ENCODE data around the gene RNASE1. TPM values are rescaled to one million over a fixed set of nuclear protein-coding genes. Genes with fewer than 3 reads are reported as not detected.
A peak's percentile ranks its signal among the peaks of the same experiment; 100 is the strongest.

RNASE1 gene
- total and polyA plus RNA-seq, 9 of the 15 experiments (the other 6 are each of a cell fraction or from before 2014, with no cell fraction given), result 6.4 to 33.3 (median 13.9) TPM

DNA sequence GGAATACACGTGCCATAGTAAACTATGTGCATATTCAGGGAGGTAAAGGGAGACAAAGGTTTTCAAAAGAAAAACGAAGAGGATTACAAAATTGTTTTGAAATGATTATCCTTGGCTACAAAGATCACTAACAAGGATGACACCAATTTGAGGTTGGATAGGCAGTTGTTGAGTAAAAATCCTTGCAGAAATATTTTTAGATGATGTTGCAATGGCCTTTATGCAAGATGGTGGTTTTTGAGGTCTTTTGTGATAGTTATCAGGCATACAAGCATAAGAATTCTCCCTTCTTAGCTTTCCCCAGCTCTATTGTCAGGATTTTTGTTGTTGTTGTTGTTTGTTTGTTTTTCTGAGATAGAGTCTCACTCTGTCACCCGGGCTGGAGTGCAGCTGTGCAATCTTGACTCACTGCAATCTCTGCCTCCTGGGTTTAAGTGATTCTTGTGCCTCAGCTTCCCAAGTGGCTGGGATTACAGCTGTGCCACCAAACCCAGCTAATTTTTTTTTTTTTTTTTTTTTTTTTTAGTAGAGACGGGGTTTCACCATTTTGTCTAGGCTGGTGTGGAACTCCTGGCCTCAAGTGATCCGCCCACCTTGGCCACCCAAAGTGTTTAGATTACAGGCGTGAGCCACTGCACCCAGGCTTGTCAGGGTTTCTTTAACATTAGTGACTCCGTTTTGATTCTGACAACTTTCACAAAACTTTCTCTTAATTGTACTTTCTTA lies 7.8 kb downstream of the RNASE1 start:
- TF ChIP-seq CEBPG (CRISPR knock-in tag; IDR thresholded peaks at IDR 0.05), result no peak
- TF ChIP-seq CEBPG (tag; conservative IDR thresholded peaks at IDR 0.05 in 1 of 2, IDR thresholded peaks at IDR 0.05 in 1 of 2), result peak; percentile 52 to 79
- peak; percentile 79 for TF ChIP-seq CEBPB (tag; IDR thresholded peaks at IDR 0.05)
- 0 out of 4 replicates have a peak, but pooled peaks of 1 of the 2 experiments have one; percentile 15 for TF ChIP-seq KDM1A (IDR thresholded peaks at IDR 0.05)
- no peak for TF ChIP-seq TCF7 (IDR thresholded peaks at IDR 0.05; ENCODE audit: borderline replicate concordance)
- no peak for TF ChIP-seq ZNF696 (CRISPR knock-in tag; conservative IDR thresholded peaks at IDR 0.05)
- peaks cover 12 to 24% of the 10 kb centered on the region in 2 experiments; a peak in 4 of 5 replicates for H3K4me1 ChIP-seq (replicated peaks in 1 of 2; ENCODE audit: control insufficient read depth in 2 of 2, insufficient read depth in 2 of 2, low read length in 2 of 2)
- H3K9me3 ChIP-seq (replicated peaks; ENCODE audit: control insufficient read depth, insufficient read depth, low read depth, low read length), result no peaks in the 10 kb centered on the region
- intact Hi-C loops (cut with micrococcal nuclease) (no loop called here), in situ Hi-C loops (cut with MboI) (no loop called here)
- no peaks in the 10 kb centered on the region for H3K27me3 ChIP-seq (ENCODE audit: control insufficient read depth in 2 of 2, insufficient read depth in 2 of 2, low read length in 2 of 2)
- no peak overlapping the region for H3K27ac ChIP-seq (ENCODE audit: extremely low read depth, low read depth, low read length)
- ATAC-seq, result no peak
- H3K79me2 ChIP-seq (ENCODE audit: control insufficient read depth, insufficient read depth, low read length), result 0 out of 3 replicates have a peak, but pooled peaks cover 3% of the 10 kb centered on the region
- POLR2A ChIA-PET, result no interaction called here
- WGBS (ENCODE audit: insufficient coverage, low coverage, missing lambda C conversion rate), result 77% methylated on average over 5 of the region's 7 CpGs
- CTCF ChIA-PET (ENCODE audit: low intra/inter-chr PET ratio), result no interaction called here
- no peak overlapping the region for H3K9ac ChIP-seq (ENCODE audit: insufficient read depth in 1 of 2, low read depth in 2 of 2, low read length in 2 of 2)
- H3K4me2 ChIP-seq (ENCODE audit: insufficient read depth, low read length), result no peak overlapping the region
- no peaks in the 10 kb centered on the region; the same call in 2 of the 3 replicates for H3K36me3 ChIP-seq (ENCODE audit: control insufficient read depth, insufficient read depth, low read length)
- H3K4me3 ChIP-seq, result no peak overlapping the region
- FAIRE-seq, result no peak
- no peak for DNase-seq (ENCODE audit: extremely low read depth in 1 of 4, low spot score in 3 of 4)
- H2AFZ ChIP-seq (ENCODE audit: low read depth, low read length), result no peak overlapping the region
- no TSS peak for BruUV-seq (replicated peaks)
- H4K20me1 ChIP-seq (replicated peaks; ENCODE audit: control insufficient read depth, insufficient read depth, low read length), result no peaks in the 10 kb centered on the region
- no peaks in the 10 kb centered on the region for H3K9me1 ChIP-seq (ENCODE audit: control insufficient read depth, insufficient read depth, low read length)

All from K562 (cell line).